C4-2B (cell line): ENCODE measurements around the gene OXNAD1.

Source experiments
- ZFX ChIP-seq: fragments of 450-650 bp; IDR thresholded peaks from 2 replicates; pipeline ENCODE4 v1.6.1; 2017
- TF ChIP-seq, protein P1 (sequence below): fragments of 450-650 bp; conservative IDR thresholded peaks from 2 replicates; pipeline ENCODE4 v1.5.1; 2017; ENCODE audit warnings: mild to moderate bottlenecking

DNA sequence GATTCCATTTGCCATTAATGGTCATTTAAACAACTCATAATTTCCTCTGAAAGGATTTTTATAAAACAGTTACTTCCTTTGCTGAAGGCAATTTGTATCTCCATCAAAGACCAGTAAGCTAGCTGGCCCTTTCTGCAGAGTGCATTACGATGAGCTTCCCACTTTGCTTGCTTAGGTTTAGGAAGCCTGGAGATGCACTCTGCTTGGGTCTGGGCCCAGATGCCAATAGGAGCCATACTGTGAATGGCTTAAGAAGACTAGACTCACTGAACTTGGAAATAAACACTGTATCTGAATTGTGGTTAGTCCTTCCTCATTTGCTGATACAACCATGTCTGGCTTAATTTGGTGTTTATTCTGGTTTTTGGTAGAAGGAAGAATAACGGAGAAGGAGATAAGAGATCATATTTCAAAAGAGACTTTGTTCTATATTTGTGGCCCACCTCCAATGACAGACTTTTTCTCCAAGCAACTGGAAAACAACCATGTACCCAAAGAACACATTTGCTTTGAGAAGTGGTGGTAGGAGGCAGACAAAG, 38.1 kb downstream of the OXNAD1 start:
- TF ChIP-seq, protein P1, sequence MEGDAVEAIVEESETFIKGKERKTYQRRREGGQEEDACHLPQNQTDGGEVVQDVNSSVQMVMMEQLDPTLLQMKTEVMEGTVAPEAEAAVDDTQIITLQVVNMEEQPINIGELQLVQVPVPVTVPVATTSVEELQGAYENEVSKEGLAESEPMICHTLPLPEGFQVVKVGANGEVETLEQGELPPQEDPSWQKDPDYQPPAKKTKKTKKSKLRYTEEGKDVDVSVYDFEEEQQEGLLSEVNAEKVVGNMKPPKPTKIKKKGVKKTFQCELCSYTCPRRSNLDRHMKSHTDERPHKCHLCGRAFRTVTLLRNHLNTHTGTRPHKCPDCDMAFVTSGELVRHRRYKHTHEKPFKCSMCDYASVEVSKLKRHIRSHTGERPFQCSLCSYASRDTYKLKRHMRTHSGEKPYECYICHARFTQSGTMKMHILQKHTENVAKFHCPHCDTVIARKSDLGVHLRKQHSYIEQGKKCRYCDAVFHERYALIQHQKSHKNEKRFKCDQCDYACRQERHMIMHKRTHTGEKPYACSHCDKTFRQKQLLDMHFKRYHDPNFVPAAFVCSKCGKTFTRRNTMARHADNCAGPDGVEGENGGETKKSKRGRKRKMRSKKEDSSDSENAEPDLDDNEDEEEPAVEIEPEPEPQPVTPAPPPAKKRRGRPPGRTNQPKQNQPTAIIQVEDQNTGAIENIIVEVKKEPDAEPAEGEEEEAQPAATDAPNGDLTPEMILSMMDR: no peak
- no peak for TF ChIP-seq ZFX
